Keratinocyte (primary cell): ENCODE data around the gene CIRBP. TPM values are rescaled to one million over a fixed set of nuclear protein-coding genes. Genes with fewer than 3 reads are reported as not detected.

Experiments used
- DNase-seq: peaks from one replicate; pipeline ENCODE4 v3.0.0-alpha.2; 2011; ENCODE audit warnings: low read depth, missing footprints, low spot score
- FAIRE-seq: peaks from 2 replicates; lab custom pipeline; 2011; peaks lifted over from hg19 to GRCh38; lab: Jason Lieb, UNC
- H2AFZ ChIP-seq: 2 replicates; pipeline ENCODE4 v1.6.0; 2012; ENCODE audit warnings: low read length, control low read depth, inconsistent platforms; ENCODE audit not compliant: control insufficient read depth
- H3K27ac ChIP-seq: 2 replicates; pipeline ENCODE4 v1.5.1; 2011; ENCODE audit warnings: low read length; ENCODE audit not compliant: control insufficient read depth, insufficient read depth
- H3K27me3 ChIP-seq: 3 replicates; pipeline ENCODE4 v1.6.0; 2011; ENCODE audit warnings: low read length; ENCODE audit not compliant: control insufficient read depth, insufficient read depth; ENCODE audit errors: extremely low read depth
- H3K36me3 ChIP-seq, 2 experiments: 2 replicates in 1 of 2; 3 replicates in 1 of 2; pipeline ENCODE4 v1.5.1; 2011; ENCODE audit warnings: low read length in 2 of 2, mild to moderate bottlenecking in 1 of 2; ENCODE audit not compliant: control insufficient read depth in 2 of 2, insufficient read depth in 2 of 2; ENCODE audit errors: extremely low read depth in 1 of 2
- H3K4me1 ChIP-seq: 3 replicates; pipeline ENCODE4 v1.5.1; 2011; ENCODE audit warnings: low read length; ENCODE audit not compliant: control insufficient read depth, insufficient read depth; ENCODE audit errors: extremely low read depth
- H3K4me2 ChIP-seq: 3 replicates; pipeline ENCODE4 v1.6.0; 2011; ENCODE audit warnings: low read depth, low read length; ENCODE audit not compliant: control insufficient read depth, insufficient read depth; ENCODE audit errors: extremely low read depth
- H3K4me3 ChIP-seq, 3 experiments: fragments of 200-600 bp in 1 of 3; sonication (generic) in 1 of 3; 2 replicates in 2 of 3; 3 replicates in 1 of 3; pipeline ENCODE4 v1.5.1; 2011 to 2016; ENCODE audit warnings: low read length in 3 of 3, mild to moderate bottlenecking in 3 of 3, control low read depth in 2 of 3, inconsistent platforms in 1 of 3, low read depth in 1 of 3, mixed read lengths in 1 of 3, mixed run types in 1 of 3, moderate library complexity in 1 of 3; ENCODE audit not compliant: control insufficient read depth in 2 of 3, insufficient read depth in 2 of 3; ENCODE audit errors: extremely low read depth in 1 of 3
- H3K79me2 ChIP-seq: 2 replicates; pipeline ENCODE4 v1.6.0; 2012; ENCODE audit warnings: low read length; ENCODE audit not compliant: control insufficient read depth, insufficient read depth
- H3K9ac ChIP-seq: 3 replicates; pipeline ENCODE4 v1.6.0; 2011; ENCODE audit warnings: low read length; ENCODE audit not compliant: control insufficient read depth, insufficient read depth; ENCODE audit errors: extremely low read depth
- H3K9me1 ChIP-seq: 3 replicates; pipeline ENCODE4 v1.6.0; 2011; ENCODE audit warnings: low read length; ENCODE audit not compliant: control insufficient read depth, insufficient read depth; ENCODE audit errors: extremely low read depth
- H3K9me3 ChIP-seq: 2 replicates; pipeline ENCODE4 v1.5.1; 2012; ENCODE audit warnings: low read depth, low read length; ENCODE audit not compliant: control insufficient read depth
- H4K20me1 ChIP-seq: 3 replicates; pipeline ENCODE4 v1.6.0; 2011; ENCODE audit warnings: low read length; ENCODE audit not compliant: control insufficient read depth, insufficient read depth; ENCODE audit errors: extremely low read depth
- EZH2 ChIP-seq: IDR thresholded peaks from one replicate; pipeline ENCODE4 v1.6.1; 2012; ENCODE audit warnings: inconsistent platforms, mild to moderate bottlenecking, low read length, moderate library complexity
- dilution Hi-C: fragments of 300-500 bp; cut with MboI; formaldehyde crosslinking; loops from one replicate; pipeline ENCODE4 v1.7.0; 2020; ENCODE audit warnings: low sequenced_read_pairs; ENCODE audit not compliant: extremely low pct_ligation_motif_present
- polyA plus RNA-seq, 5 experiments: library from polyadenylated mRNA; depleted of rRNA in 3 of 5; stranded (reverse) in 3 of 5; stranded (forward) in 1 of 5; unstranded in 1 of 5; fragments of >200 nt; gene quantifications; 1 replicate in 1 of 5; 2 replicates in 3 of 5; 3 replicates in 1 of 5; pipeline versions ENCODE4 v1.2.1 to v1.2.3, GENCODE V29; 2011 to 2012; ENCODE audit warnings: missing spikeins in 2 of 5, low read depth in 1 of 5, low replicate concordance in 1 of 5
- TF ChIP-seq, protein P1 (sequence below), 3 experiments: IDR thresholded peaks in 1 of 3; conservative IDR thresholded peaks in 1 of 3; optimal IDR thresholded peaks in 1 of 3; 2 replicates in 2 of 3; 3 replicates in 1 of 3; pipeline versions ENCODE3 to v1.5.1; 2011; ENCODE audit warnings: low read length in 3 of 3, mild to moderate bottlenecking in 3 of 3, moderate library complexity in 2 of 3, control low read depth in 1 of 3, inconsistent platforms in 1 of 3; ENCODE audit not compliant: insufficient read depth in 2 of 3; ENCODE audit errors: extremely low read depth in 1 of 3

The CIRBP gene
- polyA plus RNA-seq, 1 donor (not counting 4 experiments of a cell fraction or from before 2014, with no cell fraction given), result 113 TPM

DNA sequence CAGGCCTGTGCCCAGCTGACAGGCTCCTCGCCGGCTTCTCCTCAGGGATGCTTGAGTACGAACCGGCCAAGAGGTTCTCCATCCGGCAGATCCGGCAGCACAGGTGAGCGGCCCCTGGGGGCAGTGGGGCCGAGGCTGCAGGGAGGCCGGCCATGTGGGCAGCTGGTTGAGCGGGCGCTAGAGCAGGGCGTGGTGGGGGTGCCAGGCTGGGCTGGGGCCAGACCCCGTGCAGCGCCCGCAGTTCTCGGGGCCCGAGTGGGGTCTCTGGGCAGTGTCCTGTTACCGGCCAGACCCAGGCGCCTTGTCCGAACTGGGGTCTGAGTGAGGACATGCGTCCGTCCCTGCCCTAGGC is 47.3 kb upstream of the CIRBP start:
- dilution Hi-C loops, result no loop called here
- H3K36me3 ChIP-seq, result peaks cover 24% of the 10 kb centered on the region in 2 experiments
- FAIRE-seq, result no peak
- no peaks in the 10 kb centered on the region for H3K9me3 ChIP-seq
- no peak overlapping the region for H3K4me3 ChIP-seq
- DNase-seq, result no peak
- no peak overlapping the region for H3K9ac ChIP-seq
- peaks cover 1% of the 10 kb centered on the region for H3K4me1 ChIP-seq
- no peaks in the 10 kb centered on the region for H3K9me1 ChIP-seq
- peaks cover 5% of the 10 kb centered on the region for H4K20me1 ChIP-seq
- TF ChIP-seq EZH2, result no peak
- TF ChIP-seq, protein P1, sequence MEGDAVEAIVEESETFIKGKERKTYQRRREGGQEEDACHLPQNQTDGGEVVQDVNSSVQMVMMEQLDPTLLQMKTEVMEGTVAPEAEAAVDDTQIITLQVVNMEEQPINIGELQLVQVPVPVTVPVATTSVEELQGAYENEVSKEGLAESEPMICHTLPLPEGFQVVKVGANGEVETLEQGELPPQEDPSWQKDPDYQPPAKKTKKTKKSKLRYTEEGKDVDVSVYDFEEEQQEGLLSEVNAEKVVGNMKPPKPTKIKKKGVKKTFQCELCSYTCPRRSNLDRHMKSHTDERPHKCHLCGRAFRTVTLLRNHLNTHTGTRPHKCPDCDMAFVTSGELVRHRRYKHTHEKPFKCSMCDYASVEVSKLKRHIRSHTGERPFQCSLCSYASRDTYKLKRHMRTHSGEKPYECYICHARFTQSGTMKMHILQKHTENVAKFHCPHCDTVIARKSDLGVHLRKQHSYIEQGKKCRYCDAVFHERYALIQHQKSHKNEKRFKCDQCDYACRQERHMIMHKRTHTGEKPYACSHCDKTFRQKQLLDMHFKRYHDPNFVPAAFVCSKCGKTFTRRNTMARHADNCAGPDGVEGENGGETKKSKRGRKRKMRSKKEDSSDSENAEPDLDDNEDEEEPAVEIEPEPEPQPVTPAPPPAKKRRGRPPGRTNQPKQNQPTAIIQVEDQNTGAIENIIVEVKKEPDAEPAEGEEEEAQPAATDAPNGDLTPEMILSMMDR (optimal IDR thresholded peaks at IDR 0.05 in 1 of 3, IDR thresholded peaks at IDR 0.05 in 1 of 3, conservative IDR thresholded peaks at IDR 0.05 in 1 of 3; ENCODE audit: extremely low read depth in 1 of 3, insufficient read depth in 2 of 3, low read length in 3 of 3), result no peak
- H2AFZ ChIP-seq, result no peak overlapping the region
- H3K4me2 ChIP-seq, result no peak overlapping the region
- H3K79me2 ChIP-seq, result peaks cover 29% of the 10 kb centered on the region
- no peak overlapping the region for H3K27ac ChIP-seq
- H3K27me3 ChIP-seq, result no peaks in the 10 kb centered on the region

DNA sequence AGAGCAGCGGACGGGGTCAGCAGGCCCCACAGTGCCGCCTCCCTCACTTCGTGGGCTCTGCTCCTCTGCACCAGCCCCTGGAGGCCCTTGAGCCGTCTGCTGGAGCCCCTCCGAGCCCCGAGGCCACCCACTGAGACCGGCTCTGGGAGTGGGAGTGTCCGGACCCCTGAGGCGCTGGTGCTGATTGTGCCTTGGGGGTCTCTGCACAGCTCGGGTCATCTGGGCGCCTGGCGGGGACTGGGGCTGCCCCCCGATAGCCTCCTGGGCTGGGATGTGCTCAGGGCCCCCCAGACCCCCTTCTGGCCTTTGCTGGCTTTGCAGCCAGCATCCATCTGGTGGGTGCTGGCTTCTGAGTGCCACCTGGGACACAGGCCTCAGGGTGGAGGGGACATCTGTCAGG is 46.7 kb upstream of the CIRBP start:
- no peaks in the 10 kb centered on the region for H3K27me3 ChIP-seq
- dilution Hi-C loops, result no loop called here
- no peak for FAIRE-seq
- peaks cover 23 to 24% of the 10 kb centered on the region in 2 experiments for H3K36me3 ChIP-seq
- H3K9me3 ChIP-seq, result no peaks in the 10 kb centered on the region
- H4K20me1 ChIP-seq, result peaks cover 5% of the 10 kb centered on the region
- no peaks in the 10 kb centered on the region for H3K4me1 ChIP-seq
- H3K9ac ChIP-seq, result no peak overlapping the region
- no peaks in the 10 kb centered on the region for H3K9me1 ChIP-seq
- no peak overlapping the region for H3K4me3 ChIP-seq
- peaks cover 24% of the 10 kb centered on the region for H3K79me2 ChIP-seq
- no peak overlapping the region for H3K27ac ChIP-seq
- TF ChIP-seq, protein P1 (optimal IDR thresholded peaks at IDR 0.05 in 1 of 3, IDR thresholded peaks at IDR 0.05 in 1 of 3, conservative IDR thresholded peaks at IDR 0.05 in 1 of 3; ENCODE audit: extremely low read depth in 1 of 3, insufficient read depth in 2 of 3, low read length in 3 of 3), result no peak
- no peak for TF ChIP-seq EZH2
- no peak for DNase-seq
- no peak overlapping the region for H2AFZ ChIP-seq
- no peak overlapping the region for H3K4me2 ChIP-seq
